HepG2 (cell line): Measurements from ENCODE around the gene ARG2. TPM values are rescaled to one million over a fixed set of nuclear protein-coding genes. Genes with fewer than 3 reads are reported as not detected.
A peak's percentile ranks its signal among the peaks of the same experiment; 100 is the strongest.

Experiments
- ATF4 ChIP-seq, 2 experiments: fragments of 450-650 bp in 1 of 2; sonication (generic) in 1 of 2; formaldehyde crosslinking; IDR thresholded peaks; 2 replicates each; pipeline versions ENCODE4 v1.5.0 to v1.8.0; 2020 to 2022; ENCODE audit warnings: mild to moderate bottlenecking in 1 of 2, missing genetic modification reagents in 1 of 2
- FOXK2 ChIP-seq: fragments of 450-650 bp; IDR thresholded peaks from 2 replicates; pipeline ENCODE4 v1.6.1; 2016
- HNRNPK ChIP-seq: fragments of 200-400 bp; formaldehyde crosslinking; IDR thresholded peaks from 2 replicates; pipeline ENCODE4 v1.6.1; 2018; ENCODE audit warnings: low read length, low read depth, moderate library complexity, mild to moderate bottlenecking; ENCODE audit not compliant: poor library complexity, severe bottlenecking
- IKZF1 ChIP-seq: fragments of 450-650 bp; IDR thresholded peaks from 2 replicates; pipeline ENCODE4 v1.7.1; 2016
- KAT2B ChIP-seq: fragments of 150-350 bp; IDR thresholded peaks from 2 replicates; pipeline ENCODE4 v1.6.1; 2014; ENCODE audit warnings: low read depth, low read length, borderline replicate concordance
- MAFF ChIP-seq: IDR thresholded peaks from 2 replicates; pipeline ENCODE4 v1.6.1; 2011; ENCODE audit warnings: low read depth, low read length, improper control_type of control experiment
- MIER3 ChIP-seq: IDR thresholded peaks from 2 replicates; pipeline ENCODE4 v1.6.1; 2016; ENCODE audit warnings: missing compliant biosample characterization, borderline replicate concordance
- NR2C2 ChIP-seq: sonication (generic); formaldehyde crosslinking; IDR thresholded peaks from 2 replicates; pipeline ENCODE4 v1.4.0; 2020; ENCODE audit warnings: missing genetic modification reagents, mild to moderate bottlenecking, moderate library complexity, borderline replicate concordance
- PRPF4 ChIP-seq: fragments of 200-400 bp; formaldehyde crosslinking; IDR thresholded peaks from 2 replicates; pipeline ENCODE4 v1.6.1; 2016; ENCODE audit warnings: low read length, low read depth; ENCODE audit not compliant: poor library complexity, severe bottlenecking
- SP1 ChIP-seq, 2 experiments: fragments of 450-650 bp in 1 of 2; sonication (generic) in 1 of 2; formaldehyde crosslinking in 1 of 2; IDR thresholded peaks; 2 replicates each; pipeline versions ENCODE4 v1.4.0 to v1.6.1; 2016 to 2020; ENCODE audit warnings: missing genetic modification reagents in 1 of 2
- SSRP1 ChIP-seq: IDR thresholded peaks from 2 replicates; pipeline ENCODE4 v1.6.1; 2016; ENCODE audit warnings: control low read depth
- STAT5B ChIP-seq: sonication (generic); formaldehyde crosslinking; IDR thresholded peaks from 2 replicates; pipeline ENCODE4 v1.4.0; 2020; ENCODE audit warnings: missing genetic modification reagents
- ZMYM3 ChIP-seq: sonication (generic); formaldehyde crosslinking; IDR thresholded peaks from 2 replicates; pipeline ENCODE4 v1.5.1; 2020; ENCODE audit warnings: mild to moderate bottlenecking, missing genetic modification reagents
- ZNF383 ChIP-seq: sonication (generic); formaldehyde crosslinking; IDR thresholded peaks from 2 replicates; pipeline ENCODE4 v1.4.0; 2020; ENCODE audit warnings: missing genetic modification reagents, mild to moderate bottlenecking, borderline replicate concordance
- ZNF550 ChIP-seq: sonication (generic); formaldehyde crosslinking; IDR thresholded peaks from 2 replicates; pipeline ENCODE4 v1.4.0; 2020; ENCODE audit warnings: mild to moderate bottlenecking, missing genetic modification reagents, borderline replicate concordance
- ZNF646 ChIP-seq: sonication (generic); formaldehyde crosslinking; IDR thresholded peaks from 2 replicates; pipeline ENCODE4 v1.9.0; 2021; ENCODE audit warnings: mild to moderate bottlenecking, missing genetic modification reagents
- ZXDC ChIP-seq: sonication (generic); formaldehyde crosslinking; IDR thresholded peaks from 2 replicates; pipeline ENCODE4 v1.5.0; 2020; ENCODE audit warnings: mild to moderate bottlenecking, missing genetic modification reagents
- polyA plus RNA-seq, 8 experiments: library from polyadenylated mRNA; depleted of rRNA in 3 of 8; stranded (reverse) in 7 of 8; unstranded in 1 of 8; fragments of >200 nt; fragmentation: Illumina TruSeq in 4 of 8; extraction: Trizol in 4 of 8; gene quantifications; 2 replicates each; pipeline versions ENCODE4 v1.2.1 to v1.2.3, GENCODE V29; 2011 to 2016; ENCODE audit warnings: low read depth in 4 of 8, missing spikeins in 1 of 8, mixed read lengths in 1 of 8; ENCODE audit not compliant: insufficient read depth in 1 of 8
- total RNA-seq, 5 experiments: library from RNA; depleted of rRNA; stranded (reverse); fragments of >200 nt; fragmentation: Illumina TruSeq; extraction: Trizol; gene quantifications; 2 replicates each; pipeline ENCODE4 v1.2.3, GENCODE V29; 2016; ENCODE audit warnings: low read depth in 1 of 5

Gene ARG2
- total and polyA plus RNA-seq, 2 of the 13 experiments (the other 11 are each of a cell fraction or from before 2014, with no cell fraction given): 37.5 to 73.6 TPM

GRCh38 chr14:67619446-67620216 is at the start of gene ARG2 (continued):
- no peak for TF ChIP-seq ZXDC (CRISPR knock-in tag)
- TF ChIP-seq PRPF4: no peak
- TF ChIP-seq ZNF550 (CRISPR knock-in tag): no peak
- no peak for TF ChIP-seq ZNF383
- TF ChIP-seq HNRNPK: no peak
- TF ChIP-seq ZMYM3 (CRISPR knock-in tag): peak; percentile 62
- no peak for TF ChIP-seq SP1 (IDR thresholded peaks at IDR 0.05)
- TF ChIP-seq SP1 (CRISPR knock-in tag; IDR thresholded peaks at IDR 0.05): peak; percentile 91
- no peak for TF ChIP-seq SSRP1
- TF ChIP-seq MIER3 (CRISPR knock-in tag): peak; percentile 80
- TF ChIP-seq IKZF1: no peak
- TF ChIP-seq ZNF646 (CRISPR knock-in tag): no peak
- TF ChIP-seq KAT2B: no peak
- peak in 1 of 2 experiments; percentile 61; a peak in 1 of 4 replicates for TF ChIP-seq ATF4 (CRISPR knock-in tag; IDR thresholded peaks at IDR 0.05)
- no peak for TF ChIP-seq STAT5B (CRISPR knock-in tag)
- no peak for TF ChIP-seq MAFF
- 0 out of 2 replicates have a peak, but pooled peaks have one; percentile 13 for TF ChIP-seq NR2C2 (CRISPR knock-in tag)
- TF ChIP-seq FOXK2: no peak
